Measurements from ENCODE around the gene FBN1. TPM values are rescaled to one million over a fixed set of nuclear protein-coding genes. Genes with fewer than 3 reads are reported as not detected.

The FBN1 gene
- total RNA-seq, 2 donors from 2014 or later, result 12.1 to 81.9 TPM

DNA sequence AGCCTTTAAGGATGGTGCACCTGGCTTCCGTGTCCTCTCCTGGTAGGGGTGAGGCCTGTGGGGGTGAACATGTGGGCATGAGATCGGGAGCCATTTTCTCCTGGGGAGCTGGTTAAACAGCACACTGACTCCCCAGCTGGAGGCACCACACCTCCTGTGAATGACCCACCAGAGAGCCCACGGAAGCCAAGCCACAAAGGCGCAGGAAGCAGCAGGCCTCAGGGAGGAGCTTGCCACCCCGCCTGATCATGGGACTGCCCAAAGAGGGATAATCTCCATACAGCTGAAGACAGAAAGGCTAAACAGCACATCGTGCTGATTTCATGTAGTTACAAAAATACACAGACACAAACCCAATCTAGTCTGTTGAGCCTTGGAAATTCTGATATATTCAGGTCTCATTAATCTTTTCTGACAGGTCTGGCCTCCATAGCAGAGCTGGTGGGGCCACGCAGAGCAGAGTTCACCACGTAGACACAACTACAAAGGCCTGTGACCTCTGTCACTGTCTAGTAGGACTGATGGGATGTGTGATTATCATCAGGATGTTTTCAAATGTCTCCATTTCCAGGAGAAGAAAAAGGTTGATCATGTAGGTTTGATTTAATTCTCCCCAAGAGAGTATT lies 239.1 kb downstream of the FBN1 start:
- H3K4me3 ChIP-seq, result no peak overlapping the region
- no peaks in the 10 kb centered on the region for H3K9me3 ChIP-seq
- H3K4me1 ChIP-seq (replicated peaks), result no peaks in the 10 kb centered on the region
- intact Hi-C loops (cut with DNase I), result no loop called here
- WGBS, result 89% methylated on average over 8 of the region's 8 CpGs
- DNase-seq (ENCODE audit: low spot score), result no peak
- no peaks in the 10 kb centered on the region for H3K27me3 ChIP-seq (replicated peaks; ENCODE audit: insufficient read depth)
- TF ChIP-seq POLR2AphosphoS5 (IDR thresholded peaks at IDR 0.05), result no peak
- TF ChIP-seq POLR2A (IDR thresholded peaks at IDR 0.05), result no peak
- TF ChIP-seq, protein P1, sequence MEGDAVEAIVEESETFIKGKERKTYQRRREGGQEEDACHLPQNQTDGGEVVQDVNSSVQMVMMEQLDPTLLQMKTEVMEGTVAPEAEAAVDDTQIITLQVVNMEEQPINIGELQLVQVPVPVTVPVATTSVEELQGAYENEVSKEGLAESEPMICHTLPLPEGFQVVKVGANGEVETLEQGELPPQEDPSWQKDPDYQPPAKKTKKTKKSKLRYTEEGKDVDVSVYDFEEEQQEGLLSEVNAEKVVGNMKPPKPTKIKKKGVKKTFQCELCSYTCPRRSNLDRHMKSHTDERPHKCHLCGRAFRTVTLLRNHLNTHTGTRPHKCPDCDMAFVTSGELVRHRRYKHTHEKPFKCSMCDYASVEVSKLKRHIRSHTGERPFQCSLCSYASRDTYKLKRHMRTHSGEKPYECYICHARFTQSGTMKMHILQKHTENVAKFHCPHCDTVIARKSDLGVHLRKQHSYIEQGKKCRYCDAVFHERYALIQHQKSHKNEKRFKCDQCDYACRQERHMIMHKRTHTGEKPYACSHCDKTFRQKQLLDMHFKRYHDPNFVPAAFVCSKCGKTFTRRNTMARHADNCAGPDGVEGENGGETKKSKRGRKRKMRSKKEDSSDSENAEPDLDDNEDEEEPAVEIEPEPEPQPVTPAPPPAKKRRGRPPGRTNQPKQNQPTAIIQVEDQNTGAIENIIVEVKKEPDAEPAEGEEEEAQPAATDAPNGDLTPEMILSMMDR (IDR thresholded peaks at IDR 0.05), result no peak
- H3K36me3 ChIP-seq, result no peaks in the 10 kb centered on the region
- no peak overlapping the region for H3K27ac ChIP-seq

DNA sequence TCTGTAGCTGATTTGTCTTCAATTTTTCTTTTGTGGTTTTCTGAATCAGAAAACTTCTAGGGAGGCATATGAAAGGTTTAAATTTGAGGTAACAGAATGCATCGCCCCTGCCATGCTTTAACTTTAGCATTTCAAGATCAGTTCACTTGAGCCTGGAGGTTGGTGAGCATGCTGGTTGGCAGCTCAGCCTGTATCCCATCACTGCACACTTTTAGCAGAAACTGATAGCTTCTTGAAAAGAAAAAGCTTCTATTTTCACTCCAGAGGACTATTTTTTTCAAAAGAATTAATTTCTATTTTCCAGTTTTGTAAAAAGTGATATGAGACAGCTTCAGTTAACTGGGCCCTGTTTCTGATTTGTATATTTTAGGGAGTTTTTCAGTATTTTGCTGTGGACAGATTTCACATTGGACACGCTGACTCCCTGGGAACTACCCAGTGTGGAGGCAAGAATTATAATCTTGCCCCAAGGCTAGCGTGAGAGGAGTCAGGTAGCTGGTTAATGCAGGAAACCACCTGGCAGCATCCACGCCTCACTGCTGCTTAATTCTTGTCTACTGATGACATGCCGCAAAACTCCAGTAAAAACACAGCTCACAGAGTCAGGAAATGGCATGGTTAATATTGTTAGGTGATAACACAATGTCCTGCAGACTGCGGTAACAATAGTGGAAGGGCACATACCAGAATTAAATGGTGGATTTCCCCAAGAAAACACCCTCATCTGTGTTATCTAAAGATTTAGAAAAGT lies 242.9 kb downstream of the FBN1 start:
- no peaks in the 10 kb centered on the region for H3K4me1 ChIP-seq (replicated peaks)
- no peak overlapping the region for H3K27ac ChIP-seq
- no peaks in the 10 kb centered on the region for H3K36me3 ChIP-seq
- TF ChIP-seq, protein P1 (IDR thresholded peaks at IDR 0.05), result no peak
- TF ChIP-seq POLR2AphosphoS5 (IDR thresholded peaks at IDR 0.05) (no peak), POLR2A (IDR thresholded peaks at IDR 0.05) (no peak)
- no peak overlapping the region for H3K4me3 ChIP-seq
- H3K9me3 ChIP-seq, result no peaks in the 10 kb centered on the region
- intact Hi-C loops (cut with DNase I), result no loop called here
- no peak for DNase-seq (ENCODE audit: low spot score)
- H3K27me3 ChIP-seq (replicated peaks; ENCODE audit: insufficient read depth), result no peaks in the 10 kb centered on the region
- 84% methylated on average over 6 of the region's 6 CpGs for WGBS

DNA sequence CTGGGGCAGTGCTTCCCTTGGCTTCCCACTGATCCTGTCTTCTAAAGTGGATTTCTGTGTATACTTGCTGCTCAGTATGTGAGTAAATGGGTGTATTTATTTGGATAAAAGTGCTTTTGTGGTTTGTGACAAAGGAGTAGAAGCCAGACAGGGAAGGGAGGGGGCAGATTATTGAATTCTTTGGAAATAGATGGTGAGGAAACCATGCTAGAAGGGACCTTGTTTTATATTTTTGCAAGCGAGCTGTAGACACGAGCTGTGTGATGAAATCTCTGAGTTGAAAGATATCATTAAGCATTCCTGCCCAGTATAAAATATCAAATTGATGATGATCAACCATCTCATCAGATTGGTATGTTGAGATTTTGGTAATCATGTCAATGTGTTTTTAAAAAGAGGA lies 245.4 kb downstream of the FBN1 start:
- no peaks in the 10 kb centered on the region for H3K9me3 ChIP-seq
- no peaks in the 10 kb centered on the region for H3K36me3 ChIP-seq
- no peak for DNase-seq (ENCODE audit: low spot score)
- H3K27ac ChIP-seq, result no peak overlapping the region
- TF ChIP-seq POLR2AphosphoS5 (IDR thresholded peaks at IDR 0.05), result no peak
- TF ChIP-seq POLR2A (IDR thresholded peaks at IDR 0.05), result no peak
- TF ChIP-seq, protein P1 (IDR thresholded peaks at IDR 0.05), result no peak
- H3K27me3 ChIP-seq (replicated peaks; ENCODE audit: insufficient read depth), result no peaks in the 10 kb centered on the region
- WGBS, result 91% methylated on average over 2 of the region's 2 CpGs
- H3K4me1 ChIP-seq (replicated peaks), result no peaks in the 10 kb centered on the region
- H3K4me3 ChIP-seq, result no peak overlapping the region
- intact Hi-C loops (cut with DNase I), result no loop called here

DNA sequence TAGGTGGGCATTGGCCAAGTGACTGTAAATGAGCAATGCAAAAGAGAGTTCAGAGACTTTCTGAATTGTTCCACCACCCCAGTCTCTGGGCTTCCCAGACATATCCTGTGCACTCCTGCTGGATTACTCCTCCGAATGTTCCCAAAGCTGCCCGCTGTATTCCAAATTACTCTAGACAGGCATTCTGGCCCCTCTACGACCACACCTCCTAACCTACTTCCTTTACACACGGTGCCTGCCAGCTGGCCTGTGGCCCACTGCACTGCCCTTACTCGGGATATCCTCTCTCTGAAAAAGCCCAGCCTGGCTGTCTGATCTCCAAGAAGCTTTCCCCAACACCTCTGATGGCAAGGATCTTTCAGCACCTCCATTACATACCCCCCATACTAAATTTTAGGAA lies 247.7 kb downstream of the FBN1 start:
- DNase-seq (ENCODE audit: low spot score), result no peak
- intact Hi-C loops (cut with DNase I), result no loop called here
- H3K27ac ChIP-seq, result no peak overlapping the region
- WGBS, result 19% methylated on average over 5 of the region's 5 CpGs
- no peaks in the 10 kb centered on the region for H3K9me3 ChIP-seq
- no peak overlapping the region for H3K4me3 ChIP-seq
- peaks cover 5% of the 10 kb centered on the region for H3K4me1 ChIP-seq (replicated peaks)
- TF ChIP-seq POLR2AphosphoS5 (IDR thresholded peaks at IDR 0.05) (no peak), POLR2A (IDR thresholded peaks at IDR 0.05) (no peak)
- TF ChIP-seq, protein P1 (IDR thresholded peaks at IDR 0.05), result no peak
- no peaks in the 10 kb centered on the region for H3K36me3 ChIP-seq
- H3K27me3 ChIP-seq (replicated peaks; ENCODE audit: insufficient read depth), result no peaks in the 10 kb centered on the region

DNA sequence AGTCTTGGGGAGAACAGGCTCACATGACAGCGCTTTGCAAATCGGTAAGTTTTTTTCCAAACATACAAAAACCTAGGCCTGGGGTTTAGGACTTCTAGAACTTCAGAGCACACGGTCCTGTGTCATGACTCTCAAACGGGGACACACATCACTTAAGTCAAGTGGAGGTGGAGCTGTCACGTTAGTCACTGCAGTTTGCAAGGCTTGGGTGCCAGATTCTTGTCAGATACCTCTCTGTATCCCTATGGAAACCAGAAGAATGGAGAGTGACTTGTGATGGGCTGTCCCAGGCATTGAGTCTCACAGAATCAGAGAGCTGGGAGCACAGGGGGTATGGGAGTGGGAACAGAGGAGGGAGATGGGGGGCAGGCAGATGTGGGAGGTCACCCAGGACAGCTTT lies 249.5 kb downstream of the FBN1 start:
- H3K4me1 ChIP-seq (replicated peaks), result peaks cover 5% of the 10 kb centered on the region
- H3K27me3 ChIP-seq (replicated peaks; ENCODE audit: insufficient read depth), result no peaks in the 10 kb centered on the region
- no peaks in the 10 kb centered on the region for H3K9me3 ChIP-seq
- no peaks in the 10 kb centered on the region for H3K36me3 ChIP-seq
- no peak overlapping the region for H3K4me3 ChIP-seq
- WGBS, result 78% methylated on average over 5 of the region's 5 CpGs
- DNase-seq (ENCODE audit: low spot score), result no peak
- peak overlapping the region in 1 of 2 donors; percentile 51 for H3K27ac ChIP-seq
- intact Hi-C loops (cut with DNase I), result no loop called here
- TF ChIP-seq POLR2AphosphoS5 (IDR thresholded peaks at IDR 0.05), result no peak
- no peak for TF ChIP-seq POLR2A (IDR thresholded peaks at IDR 0.05)
- TF ChIP-seq, protein P1 (IDR thresholded peaks at IDR 0.05), result no peak
